HG02642 (cell line): Measurements from ENCODE around the gene RTP2.

Experiments
- ATAC-seq: cut with Tn5 transposase; IDR thresholded peaks from one replicate; pipeline ENCODE4 v1.9.1; 2021; ENCODE audit warnings: mild to moderate bottlenecking; ENCODE audit not compliant: unreplicated experiment, poor library complexity

RTP2 gene

DNA sequence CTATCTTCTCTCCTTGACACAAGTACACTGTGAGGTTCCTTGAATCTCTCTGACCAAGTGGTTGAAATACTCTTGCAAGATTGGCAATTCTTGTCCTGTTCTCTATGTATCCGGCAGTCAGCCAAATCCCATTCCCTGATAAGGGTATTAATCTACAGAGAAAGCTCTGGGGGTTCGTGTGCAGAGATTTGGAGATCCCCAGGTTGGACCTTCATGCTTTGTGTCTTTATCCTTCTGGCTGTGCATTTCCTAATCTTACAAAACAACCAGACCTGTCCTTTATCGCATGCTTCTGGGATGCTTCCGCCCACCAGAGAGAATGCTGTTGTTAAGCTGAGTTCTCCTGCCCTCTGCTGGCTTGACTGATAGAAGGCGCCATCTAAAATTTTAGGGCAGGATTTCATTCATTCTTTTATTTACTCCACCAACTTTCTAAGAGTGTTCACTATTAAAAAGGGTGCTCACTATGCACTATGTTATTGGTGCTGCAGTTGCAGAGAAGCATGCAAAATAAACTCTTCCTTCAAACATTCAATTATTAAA lies 23.6 kb downstream of the RTP2 start:
- no peak for ATAC-seq

DNA sequence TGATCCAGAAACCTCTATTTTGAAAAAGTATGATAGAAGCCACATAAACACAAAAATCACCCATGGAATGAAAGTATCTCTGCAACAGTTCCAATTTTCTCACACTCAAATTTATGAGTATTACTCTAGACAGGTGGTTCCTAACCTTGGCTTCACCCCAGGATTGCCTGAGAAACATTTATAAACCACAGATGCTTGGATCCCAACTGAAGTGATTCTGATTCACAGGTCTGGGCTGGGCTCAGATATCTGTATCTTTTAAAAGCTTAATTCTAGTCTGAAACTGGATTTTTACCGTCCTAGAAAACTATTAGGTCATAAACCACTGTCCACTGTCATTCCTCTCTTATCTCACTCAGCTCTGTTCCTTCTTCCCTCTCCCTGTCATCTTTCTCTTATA lies 24.8 kb downstream of the RTP2 start:
- no peak for ATAC-seq

DNA sequence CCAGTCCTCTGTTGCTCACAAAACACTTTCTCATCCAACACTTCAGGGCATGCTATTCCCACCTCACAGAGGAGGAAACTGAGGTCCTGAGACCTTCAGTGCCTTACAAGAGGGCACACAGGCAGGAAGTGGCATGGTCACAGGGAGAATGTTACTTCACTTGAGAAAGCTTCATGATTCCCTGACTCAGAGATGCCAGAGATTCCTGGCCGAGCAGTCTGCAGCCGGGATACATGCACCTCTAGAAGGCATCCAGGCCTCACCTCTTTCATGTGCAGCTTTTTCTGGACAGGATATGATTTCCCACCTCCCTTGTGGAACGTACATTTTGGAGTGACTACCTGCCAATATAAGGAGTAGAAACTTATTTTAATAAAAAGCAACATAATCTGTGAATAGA lies 29.3 kb downstream of the RTP2 start:
- ATAC-seq: no peak

DNA sequence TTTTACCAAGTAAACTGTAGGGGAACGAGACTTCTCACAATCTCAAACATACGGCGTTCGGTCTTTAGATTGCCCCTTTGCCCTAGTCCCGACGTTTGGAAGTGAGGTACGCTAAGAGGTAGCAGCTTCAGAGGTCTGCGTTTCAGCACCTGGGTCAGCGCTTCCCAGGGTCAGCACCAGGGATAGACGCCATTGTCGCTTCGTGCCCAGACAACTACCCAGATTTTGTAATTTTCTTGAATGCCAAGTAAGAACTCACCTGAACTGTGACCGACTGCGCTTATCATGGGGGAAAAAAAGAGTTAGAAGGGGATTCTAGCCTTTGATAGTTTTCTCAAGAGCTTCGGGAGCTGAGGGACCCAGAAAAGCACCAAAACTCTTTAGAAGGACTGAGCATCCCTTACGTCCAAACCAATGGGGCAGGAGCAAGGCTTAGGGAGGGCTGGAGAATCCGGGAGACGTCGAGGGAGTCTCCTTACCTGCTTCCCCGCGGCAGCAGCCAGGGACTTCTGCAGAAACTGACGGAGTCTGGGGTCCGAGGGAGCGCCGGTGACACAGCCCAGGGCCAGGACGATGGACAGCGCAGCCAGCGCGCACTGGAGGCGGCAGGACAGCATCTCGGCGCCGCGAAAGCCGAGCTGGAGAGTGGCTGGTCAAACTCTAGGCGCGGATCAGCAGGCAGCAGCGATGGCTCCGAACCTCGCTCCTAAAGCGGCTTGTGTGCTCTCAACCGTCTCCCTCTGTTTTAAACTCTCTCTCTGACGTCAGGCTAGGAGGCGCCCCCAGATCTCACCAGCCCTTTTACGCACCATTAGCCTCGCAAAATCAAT lies 32.5 kb downstream of the RTP2 start, which contains the start of gene SST:
TSS of gene SST (minus strand) at position 720 of the 830 bp plus-strand sequence. CDS start at position 617, 103 bp downstream.
- no peak for ATAC-seq

DNA sequence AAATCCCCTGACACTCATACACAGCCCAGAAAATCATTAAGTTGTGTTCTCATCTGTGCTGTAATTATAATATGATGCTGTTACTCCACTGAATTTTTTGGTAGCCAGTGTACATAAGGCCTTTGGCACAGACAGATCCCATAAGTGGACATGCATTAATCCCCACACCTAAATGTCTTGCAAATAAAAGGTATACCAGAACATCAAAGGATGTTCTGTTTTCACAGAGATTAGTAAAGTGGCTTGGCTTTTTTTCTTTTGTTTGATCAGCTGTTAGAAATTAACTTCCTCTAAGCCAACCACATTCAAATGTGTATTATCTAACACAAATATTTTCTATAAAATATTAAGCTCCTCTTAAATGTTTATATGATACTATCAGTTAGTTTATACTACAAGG lies 34.8 kb downstream of the RTP2 start:
- no peak for ATAC-seq

DNA sequence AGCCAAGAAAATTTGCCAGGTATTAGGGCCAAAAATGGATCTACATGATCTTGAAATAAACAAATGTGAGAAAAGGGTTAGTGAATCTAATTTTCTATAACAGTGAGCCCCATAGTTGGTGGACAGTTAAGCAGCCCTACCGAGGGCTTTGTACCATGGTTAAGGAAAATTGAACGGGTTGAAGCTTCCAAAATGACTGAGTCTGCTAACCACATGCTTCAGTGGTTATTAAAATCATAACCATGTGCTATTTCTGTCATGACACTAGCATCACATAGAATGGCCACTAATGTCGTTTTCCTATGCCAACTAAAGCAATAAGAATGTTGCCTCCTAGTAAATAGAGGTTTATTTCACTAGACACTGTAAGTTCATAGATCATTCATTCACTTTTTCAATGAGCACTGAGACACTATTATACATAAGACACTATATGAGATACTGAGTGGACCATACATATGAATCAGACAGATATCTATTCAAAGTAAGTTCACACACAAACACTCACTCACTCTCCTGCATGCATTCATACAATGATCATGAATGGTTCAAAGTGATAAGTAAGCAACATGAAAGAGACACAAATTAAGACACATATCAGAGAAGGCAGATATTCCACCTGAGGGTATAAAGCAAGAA lies 36.5 kb downstream of the RTP2 start:
- no peak for ATAC-seq

DNA sequence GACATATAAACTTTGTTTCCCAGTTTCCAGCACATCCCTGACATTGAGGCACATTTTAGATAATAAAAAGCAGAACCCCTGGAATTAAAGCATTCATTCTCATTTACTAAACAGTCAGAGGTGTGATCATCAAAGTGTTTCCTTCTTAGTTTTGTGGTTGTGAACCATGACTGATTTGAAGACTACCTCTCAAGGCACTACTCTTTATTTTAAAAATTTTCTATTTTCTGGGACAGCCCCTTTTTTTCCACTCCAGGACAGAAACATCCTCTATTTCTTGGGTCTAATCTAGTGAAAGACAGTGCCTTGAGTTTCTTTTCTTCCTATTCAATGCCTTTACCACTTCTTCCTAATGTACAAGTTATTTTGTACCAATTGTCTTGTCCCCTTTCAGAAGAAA lies 37.3 kb downstream of the RTP2 start:
- no peak for ATAC-seq

DNA sequence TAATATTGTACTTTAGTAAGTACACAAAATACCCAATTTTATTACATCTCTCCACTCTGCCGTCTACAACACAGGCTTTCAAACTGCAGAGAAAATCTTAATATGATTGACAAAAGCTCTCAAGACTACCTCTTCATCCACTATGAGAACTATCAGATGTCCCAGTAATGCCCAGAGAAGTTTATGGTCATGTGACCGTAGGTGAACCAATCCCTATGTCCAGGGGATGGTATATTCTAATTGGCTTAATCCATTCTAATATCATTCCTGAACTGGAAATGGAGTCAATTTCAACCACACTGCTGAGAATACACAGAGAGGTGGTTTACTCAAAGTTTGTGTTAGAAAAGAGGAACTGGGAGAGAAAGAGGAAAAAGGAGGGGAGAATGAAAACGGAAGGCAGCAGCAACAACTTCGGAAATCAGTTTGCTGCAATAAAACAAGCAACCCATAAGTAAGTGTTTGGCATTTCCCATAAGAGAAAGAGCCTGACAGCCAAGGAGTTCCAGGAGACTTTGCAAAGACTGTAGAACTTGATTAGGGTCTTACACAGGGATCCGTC lies 39.4 kb downstream of the RTP2 start:
- ATAC-seq: no peak

DNA sequence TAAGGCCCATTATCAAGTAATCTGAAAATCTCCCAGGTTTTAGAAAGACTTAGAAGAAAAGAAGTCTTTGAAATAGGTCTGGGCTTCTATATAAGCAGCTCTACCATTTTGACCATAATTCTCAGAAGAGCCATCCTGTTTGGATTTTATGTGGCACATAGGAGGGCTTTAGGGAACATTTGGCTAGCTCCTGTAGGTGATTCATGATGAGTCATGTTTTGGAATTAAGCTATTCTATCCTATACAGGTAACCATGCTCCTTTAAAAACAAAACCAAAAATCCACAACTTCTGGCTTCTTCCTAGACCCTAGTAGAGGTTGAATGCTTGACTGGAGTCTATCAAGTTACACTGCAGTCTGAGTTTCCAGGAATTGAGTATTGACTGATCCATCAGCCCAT lies 41.1 kb downstream of the RTP2 start:
- no peak for ATAC-seq

DNA sequence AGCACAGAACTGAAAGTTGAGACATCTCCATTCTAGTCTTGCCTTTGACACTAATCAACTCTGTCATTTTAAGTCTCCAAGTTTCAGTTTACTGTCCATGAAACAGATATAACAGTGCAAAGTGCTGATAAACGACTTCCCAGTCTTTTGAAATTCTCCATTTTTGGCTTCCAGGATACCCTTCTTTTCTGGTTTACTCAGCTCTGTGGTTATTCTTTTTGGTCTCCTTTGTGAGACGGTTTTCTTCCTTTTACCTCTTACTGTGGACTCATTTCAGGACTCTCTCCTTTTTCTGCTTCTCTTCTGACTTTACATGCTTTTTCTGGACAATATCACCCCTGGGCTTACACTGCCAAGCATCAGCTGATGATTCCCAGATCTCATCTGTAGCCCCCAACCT lies 51.1 kb downstream of the RTP2 start:
- ATAC-seq: no peak
